Stimulated activated CD4-positive, alpha-beta T cell treated with anti-CD3 and anti-CD28 coated beads, Interleukin-4, amount 100 ng/mL, for 1 hour (primary cell): ENCODE measurements around the gene RFX1.
"Not testable (repeated sequence)": the region's sequence is repeated elsewhere in the genome, so short reads cannot be mapped to it uniquely, and the experiment has no call there.

Source experiments
- DNase-seq: peaks from one replicate; pipeline ENCODE4 v3.0.0-alpha.2; 2020

RFX1 gene

DNA sequence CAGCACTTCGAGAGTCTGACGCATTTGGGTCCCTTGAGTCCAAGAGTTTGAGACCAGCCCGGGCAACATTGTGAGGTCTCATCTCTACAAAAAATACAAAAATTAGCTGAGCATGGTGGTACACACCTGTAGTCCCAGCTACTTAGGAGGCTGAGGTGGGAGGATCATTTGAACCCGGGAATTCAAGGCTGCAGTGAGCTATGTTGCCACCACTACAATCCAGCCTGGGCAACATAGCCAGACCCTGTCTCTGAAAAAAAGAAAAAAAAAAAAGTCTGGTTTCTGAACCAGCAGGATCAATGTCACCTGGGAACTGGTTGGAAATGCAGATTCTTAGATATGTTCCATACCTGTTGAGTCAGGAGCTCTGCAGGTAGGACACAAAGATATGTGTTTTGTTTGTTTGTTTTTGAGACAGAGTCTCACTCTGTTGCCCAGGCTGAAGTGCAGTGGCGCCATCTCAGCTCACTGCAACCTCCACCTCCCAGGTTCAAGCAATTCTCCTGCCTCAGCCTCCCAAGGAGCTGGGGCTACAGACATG lies 20.6 kb upstream of the RFX1 start:
- DNase-seq: not testable (repeated sequence)

DNA sequence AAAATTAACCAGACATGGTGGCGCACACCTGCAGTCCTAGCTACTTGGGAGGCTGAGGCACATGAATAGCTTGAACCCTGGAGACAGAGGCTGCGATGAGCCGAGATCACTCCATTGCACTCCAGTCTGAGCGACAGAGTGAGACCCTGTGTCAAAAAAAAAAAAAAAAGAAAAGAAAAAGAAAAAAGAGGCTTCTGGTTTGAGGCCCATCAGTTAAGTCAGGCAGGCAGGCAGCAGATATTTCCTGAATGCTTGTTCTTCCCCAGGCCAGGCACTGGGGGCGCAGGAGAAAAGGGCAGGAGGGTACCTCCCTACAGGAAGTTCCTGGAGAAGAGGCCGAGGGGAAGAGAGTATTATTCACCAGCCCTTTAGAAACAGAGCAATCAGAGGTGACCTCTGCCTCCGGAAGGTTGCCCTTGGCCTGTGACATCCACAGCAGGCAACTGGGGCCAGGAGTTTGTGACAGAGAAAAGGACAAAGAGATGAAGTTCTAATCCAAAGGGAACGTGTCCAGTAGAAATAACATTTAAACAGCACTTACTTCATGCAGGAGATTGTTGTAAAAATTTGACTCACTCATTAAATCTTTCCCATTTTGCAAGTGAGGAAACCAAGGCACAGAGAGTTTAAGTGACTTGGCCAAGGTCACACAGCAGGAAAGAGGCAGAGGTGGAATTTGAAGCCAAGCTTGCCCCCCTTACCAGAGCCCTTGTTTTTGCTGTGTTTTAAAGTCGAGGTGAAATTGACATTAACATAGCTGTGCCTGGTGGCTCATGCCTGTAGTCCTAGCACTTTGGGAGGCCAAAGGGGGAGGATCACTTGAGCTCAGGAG lies 17.5 kb upstream of the RFX1 start:
- no peak for DNase-seq

DNA sequence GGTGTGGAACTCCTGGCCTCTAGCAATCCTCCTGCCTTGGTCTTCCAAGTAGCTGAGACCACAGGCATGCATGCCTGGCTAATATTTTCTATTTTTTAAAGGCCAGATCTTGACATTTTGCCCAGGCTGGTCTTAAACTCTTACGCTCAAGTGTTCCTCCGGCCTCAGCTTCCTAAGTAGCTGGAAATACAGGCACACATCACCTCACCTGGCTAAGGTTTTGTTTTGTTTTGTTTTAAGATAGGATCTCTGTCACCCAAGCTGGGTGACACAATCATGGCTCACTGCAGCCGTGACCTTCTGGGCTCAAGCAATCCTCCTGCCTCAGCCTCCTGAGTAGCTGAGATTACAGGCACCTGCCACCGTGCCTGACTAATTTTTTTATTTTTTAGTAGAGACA lies 16.3 kb upstream of the RFX1 start:
- DNase-seq: no peak

GRCh38 chr19:14021474-14021873 lies 15.4 kb upstream of the RFX1 start:
- no peak for DNase-seq

DNA sequence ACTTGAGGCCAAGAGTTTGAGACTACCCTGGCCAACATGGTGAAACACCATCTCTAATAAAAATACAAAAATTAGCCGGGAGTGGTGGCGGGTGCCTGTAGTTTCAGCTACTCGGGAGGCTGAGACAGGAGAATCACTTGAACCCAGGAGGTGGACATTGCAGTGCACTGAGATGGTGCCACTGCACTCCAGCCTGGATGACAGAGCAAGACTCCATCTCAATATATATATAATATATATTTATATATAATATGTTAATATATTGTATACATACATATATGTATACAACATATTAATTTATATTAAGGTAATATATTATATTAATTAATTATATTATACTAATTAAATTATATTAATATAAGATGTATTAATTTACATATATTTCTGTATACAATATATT lies 13.6 kb upstream of the RFX1 start:
- DNase-seq: not testable (repeated sequence)

- DNase-seq: no peak
These were observed 13.0 kb upstream of the RFX1 start for GRCh38 chr19:14019100-14019499.

DNA sequence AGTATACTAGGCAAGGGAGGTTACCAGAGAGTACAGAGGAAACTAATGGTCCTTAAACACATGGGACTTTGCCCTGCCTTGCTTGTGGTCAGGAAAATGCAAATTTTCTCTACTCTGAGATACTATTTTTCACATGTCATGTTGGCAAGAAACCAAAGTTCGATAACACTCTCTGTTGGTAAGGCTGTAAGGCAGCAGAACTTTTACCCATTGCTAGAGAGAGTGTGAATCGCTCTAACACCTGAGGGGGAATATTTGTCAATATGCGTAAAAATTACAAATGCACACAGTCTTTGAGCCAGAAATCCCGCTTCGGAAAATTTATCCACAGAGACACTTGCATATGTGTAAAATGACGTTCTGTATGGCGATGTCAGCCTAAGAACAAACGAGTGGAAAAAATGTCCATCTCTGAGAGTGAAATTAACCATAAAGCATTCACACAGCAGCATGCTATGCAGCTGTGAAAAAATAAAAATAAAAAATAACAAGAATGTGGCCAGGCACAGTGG lies 9.5 kb upstream of the RFX1 start:
- no peak for DNase-seq

DNA sequence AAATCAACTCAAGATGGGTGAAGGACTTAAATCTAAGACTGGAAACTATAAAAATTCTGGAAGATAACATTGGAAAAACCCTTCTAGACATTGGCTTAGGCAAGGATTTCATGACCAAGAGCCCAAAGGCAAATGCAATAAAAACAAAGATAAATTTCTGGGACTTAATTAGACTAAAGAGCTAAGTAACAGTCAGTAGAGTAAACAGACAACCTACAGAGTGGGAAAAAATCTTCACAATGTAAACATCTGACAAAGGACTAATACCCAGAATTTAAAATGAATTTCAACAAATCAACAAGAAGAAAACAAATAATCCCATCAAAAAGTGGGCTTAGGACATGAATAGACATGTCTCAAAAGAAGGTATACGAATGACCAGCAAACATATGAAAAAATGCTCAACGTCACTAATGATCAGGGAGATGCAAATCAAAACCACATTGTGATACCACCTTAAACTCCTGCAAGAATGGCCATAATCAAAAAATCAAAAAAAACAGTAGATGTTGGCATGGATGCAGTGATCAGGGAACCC lies 6.3 kb upstream of the RFX1 start:
- DNase-seq: no peak

GRCh38 chr19:14006766-14007562 lies 844 bp upstream of the RFX1 start:
- DNase-seq: no peak

DNA sequence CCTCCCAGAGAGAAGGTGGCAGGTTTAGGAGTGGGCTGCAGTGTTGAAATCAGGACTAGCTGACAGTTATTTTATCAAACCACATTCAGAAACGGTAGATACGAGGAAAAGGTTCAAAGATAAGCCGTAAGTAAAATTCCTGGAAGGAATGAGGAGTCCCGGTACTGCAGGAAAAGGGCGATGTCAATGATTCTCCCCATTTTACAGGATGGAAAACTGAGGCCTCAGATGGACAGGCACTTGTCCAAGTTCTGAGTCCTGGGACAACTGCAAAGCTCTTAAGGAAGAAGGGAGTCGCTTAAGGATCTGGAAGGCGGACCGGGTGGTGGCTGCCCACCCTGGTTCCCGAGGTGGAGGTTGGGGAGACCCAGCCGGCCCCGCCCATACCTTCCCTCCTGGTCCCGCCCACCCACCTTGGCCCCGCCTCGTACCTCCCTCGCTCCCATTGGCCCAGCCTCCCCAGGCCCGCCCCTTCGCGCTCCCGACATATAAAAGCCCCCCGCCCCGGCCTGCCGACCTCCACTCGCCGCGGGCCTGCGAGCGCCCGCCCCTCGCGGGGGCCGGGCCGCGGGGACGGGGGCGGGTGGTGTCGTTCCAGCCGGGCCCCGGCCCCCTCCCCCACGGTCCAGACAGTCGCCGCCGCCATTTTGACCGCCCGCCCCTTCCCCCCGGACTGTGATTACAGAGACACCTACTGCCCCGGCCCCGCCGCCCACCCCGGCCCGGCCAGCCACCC lies 603 bp downstream of the RFX1 start:
- peak; percentile 88 for DNase-seq

DNA sequence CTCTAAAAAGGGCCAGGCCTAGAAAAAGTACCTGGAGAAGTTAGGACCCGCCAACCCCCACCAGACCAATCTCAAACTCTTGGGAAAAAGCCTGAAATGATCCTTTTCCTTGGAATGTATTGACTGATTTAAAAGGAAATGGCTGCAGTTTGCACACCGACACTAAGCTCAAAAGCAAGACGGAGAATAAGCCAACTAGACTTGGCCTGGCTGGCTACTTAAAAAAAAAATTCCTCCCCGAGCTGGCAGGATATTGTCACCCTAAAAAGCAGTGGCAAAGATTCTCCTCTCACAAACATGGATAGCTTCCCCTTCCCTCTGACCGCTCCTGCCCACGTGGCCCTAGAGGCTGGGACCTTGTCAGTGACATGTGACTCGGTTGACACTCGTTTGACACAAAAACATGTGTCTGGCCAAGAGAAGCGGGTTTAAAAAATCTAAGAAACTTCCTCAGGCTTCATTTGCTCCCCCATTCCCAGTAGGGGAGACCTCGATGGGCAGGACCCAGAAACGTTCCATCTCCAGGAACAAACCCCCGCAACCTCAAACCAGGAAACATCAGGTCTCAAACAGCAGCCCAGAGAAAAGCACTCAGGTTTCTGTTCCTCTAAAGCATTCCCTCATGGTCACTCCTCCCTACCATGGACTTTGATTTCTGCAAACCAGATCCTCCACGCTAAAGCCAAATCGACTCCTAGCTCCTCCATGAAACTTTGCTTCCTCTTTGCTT lies 1.3 kb downstream of the RFX1 start:
- DNase-seq: no peak

DNA sequence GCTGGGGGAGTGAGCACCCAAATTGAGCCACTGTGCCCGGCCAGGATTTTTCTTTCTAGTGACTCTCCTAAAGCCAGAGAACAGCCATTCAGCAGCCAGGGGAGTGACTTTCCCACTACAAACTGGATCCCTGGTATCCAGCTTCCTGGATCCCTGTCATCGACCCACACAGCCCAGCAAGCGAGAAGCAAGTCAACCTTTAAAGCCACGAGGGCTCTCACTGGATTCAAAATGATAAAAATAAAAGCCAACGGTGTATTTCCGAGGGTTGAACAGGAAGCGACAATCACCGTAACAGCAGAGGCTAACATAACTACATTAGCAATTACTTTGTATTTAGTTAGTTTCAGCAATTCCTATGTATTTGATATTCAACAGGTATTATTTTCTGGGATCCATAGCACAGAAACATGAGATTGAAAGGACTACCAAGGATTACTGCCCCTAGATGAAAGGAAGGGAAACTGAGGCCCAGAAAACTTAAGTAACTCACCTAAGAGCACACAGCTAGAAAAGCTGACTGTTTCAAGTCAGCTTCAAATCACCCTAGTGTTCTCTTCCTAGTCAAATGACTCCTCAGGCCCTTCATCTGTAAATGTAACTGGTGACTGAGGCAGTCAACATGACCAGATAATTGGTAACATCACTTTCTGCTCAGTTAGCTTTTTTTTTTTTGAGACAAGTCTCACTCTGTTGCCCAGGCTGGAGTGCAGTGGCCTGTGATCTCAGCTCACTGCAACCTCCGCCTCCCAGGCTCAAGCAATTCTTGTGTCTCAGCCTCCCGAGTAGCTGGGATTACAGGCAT lies 2.7 kb downstream of the RFX1 start:
- no peak for DNase-seq

DNA sequence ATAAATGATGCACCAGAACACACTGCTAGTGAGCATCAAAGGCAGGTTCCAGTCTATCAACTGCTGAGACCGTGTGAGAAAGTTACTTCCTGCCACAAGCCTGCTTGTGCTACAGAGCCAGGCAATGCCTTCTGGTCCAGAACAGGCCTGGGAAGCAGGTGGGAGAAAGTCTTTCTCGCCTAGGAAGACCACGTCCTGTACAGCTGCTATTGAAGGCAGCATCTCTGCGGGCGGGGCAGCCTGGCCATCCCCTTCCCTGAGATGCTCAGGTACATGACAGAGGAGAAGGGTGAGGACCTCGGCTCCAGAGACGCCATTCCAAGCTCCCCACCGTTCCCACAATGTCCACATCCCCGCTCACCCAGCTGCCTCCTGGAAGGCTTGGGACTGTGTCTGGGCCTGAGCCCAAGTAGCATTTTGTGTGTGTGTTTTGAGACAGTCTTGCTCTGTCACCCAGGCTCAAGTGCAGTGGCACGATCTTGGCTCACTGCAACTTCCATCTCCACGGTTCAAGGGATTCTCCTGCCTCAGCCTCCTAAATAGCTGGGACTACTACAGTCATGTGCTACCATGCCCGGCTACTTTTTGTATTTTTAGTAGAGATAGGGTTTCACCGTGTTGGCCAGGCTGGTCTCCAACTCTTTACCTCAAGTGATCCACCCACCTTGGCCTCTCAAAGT lies 3.4 kb downstream of the RFX1 start:
- DNase-seq: no peak

DNA sequence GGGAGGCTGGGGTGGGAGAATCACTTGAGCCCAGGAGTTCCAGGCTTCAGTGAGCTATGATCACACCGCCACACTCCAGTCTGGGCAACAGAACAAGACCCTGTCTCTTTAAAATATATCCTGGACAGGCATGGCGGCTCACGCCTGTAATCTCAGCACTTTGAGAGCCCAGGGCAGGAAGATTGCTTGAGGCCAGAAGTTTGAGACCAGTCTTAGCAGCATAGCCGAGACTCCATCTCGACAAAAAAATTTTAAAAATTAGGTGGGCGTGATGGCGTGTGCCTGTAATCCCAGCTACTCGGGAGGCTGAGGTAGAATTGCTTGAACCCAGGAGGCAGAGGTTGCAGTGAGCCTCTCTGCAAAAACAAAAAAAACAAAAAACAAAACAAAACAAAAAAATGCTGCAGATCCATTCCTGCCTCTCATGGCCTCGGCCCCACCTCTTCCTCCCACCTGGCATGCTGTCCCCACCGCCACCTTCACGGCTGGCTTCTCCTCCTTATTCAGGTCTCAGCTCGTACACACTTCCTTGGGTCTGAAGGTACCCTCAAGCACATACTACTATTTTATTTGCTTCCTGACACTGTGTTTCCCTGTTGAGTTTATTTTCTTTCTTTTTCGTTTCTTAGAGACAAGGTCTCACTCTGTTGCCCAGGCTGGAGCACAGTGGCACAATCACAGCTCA lies 5.3 kb downstream of the RFX1 start:
- no peak for DNase-seq

- DNase-seq: no peak
These were observed 7.0 kb downstream of the RFX1 start for GRCh38 chr19:13999085-13999484.

GRCh38 chr19:13998426-13998825 lies 7.7 kb downstream of the RFX1 start:
- no peak for DNase-seq

DNA sequence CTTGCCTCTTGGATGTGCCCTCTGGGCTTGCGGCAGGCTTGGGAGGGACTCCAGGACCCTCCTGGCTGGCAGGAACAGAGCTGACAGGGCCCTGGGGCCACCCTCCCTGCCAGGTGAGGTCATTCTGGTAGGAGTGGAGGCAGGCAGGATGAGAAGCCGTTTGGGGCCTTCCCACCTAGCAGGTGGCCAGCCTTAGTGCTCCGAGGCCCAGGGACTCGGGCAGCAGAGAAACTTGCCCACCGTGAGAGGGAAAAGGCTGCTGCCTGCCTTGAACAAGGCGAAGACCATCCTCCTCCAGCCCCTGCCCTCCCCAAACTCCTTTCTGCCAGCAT lies 8.5 kb downstream of the RFX1 start:
- DNase-seq: no peak

DNA sequence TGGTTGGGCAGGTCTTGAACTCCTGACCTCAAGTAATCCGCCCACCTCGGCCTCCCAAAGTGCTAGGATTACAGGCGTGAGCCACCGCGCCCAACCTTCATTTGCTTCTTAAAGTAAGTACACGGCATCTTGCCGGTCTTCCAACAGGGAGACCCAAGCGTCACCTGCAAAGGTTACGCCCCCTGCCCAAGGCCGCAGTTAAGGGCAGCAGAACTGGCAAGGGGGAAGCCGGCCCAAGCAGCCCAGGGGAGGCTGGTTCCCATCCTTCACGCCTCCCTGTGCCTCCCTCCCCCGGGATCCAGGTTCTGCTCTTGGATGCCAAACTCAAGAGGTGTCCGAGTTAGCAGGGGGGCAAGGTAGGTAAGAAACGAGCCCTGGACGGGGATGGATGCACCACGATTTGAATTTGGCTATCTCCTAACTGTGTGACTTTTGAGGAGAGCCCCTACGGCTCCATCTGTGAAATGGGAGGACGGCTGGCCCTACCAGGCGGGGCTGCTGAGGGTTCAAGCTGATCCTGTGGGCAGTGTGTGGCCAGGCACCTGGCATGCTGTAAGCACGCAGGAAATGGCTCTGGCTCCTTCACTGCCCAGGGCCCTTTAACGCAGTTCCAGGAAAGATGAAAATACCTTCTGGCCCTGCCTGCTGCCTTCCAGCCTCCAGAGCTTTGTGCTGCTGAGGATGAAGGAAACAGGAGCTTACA lies 9.0 kb downstream of the RFX1 start:
- DNase-seq: no peak
